Stimulated activated CD8-positive, alpha-beta memory T cell treated with anti-CD3 and anti-CD28 coated beads, Interleukin-7, amount 100 ng/mL, for 24 hours (primary cell): ENCODE data around the gene GBE1.
"Not testable (repeated sequence)": the region's sequence is repeated elsewhere in the genome, so short reads cannot be mapped to it uniquely, and the experiment has no call there.

Experiments used
- DNase-seq: peaks from one replicate; pipeline ENCODE4 v3.0.0-alpha.2; 2020; ENCODE audit warnings: low read depth

GBE1 gene

GRCh38 chr3:81753416-81754027, 7.9 kb downstream of the GBE1 start:
- no peak for DNase-seq

GRCh38 chr3:81752604-81753003, 8.8 kb downstream of the GBE1 start:
- DNase-seq = no peak

GRCh38 chr3:81749265-81749664, 12.2 kb downstream of the GBE1 start:
- DNase-seq = no peak

- not testable (repeated sequence) for DNase-seq
Observed at GRCh38 chr3:81747280-81747679, 14.2 kb downstream of the GBE1 start.

GRCh38 chr3:81744366-81744765, 17.1 kb downstream of the GBE1 start:
- no peak for DNase-seq

- DNase-seq = no peak
Observed at GRCh38 chr3:81743096-81744025, 18.1 kb downstream of the GBE1 start.

- DNase-seq = no peak
Observed at GRCh38 chr3:81742581-81742980, 18.9 kb downstream of the GBE1 start.

GRCh38 chr3:81741216-81741615, 20.2 kb downstream of the GBE1 start:
- no peak for DNase-seq

- DNase-seq = no peak
Observed at GRCh38 chr3:81740731-81741130, 20.7 kb downstream of the GBE1 start.

- DNase-seq = no peak
Observed at GRCh38 chr3:81735334-81735733, 26.1 kb downstream of the GBE1 start.

- DNase-seq = no peak
Observed at GRCh38 chr3:81734742-81735141, 26.7 kb downstream of the GBE1 start.

- no peak for DNase-seq
Observed at GRCh38 chr3:81732642-81733041, 28.8 kb downstream of the GBE1 start.

- DNase-seq = no peak
Observed at GRCh38 chr3:81728766-81729544, 32.5 kb downstream of the GBE1 start.

- no peak for DNase-seq
Observed at GRCh38 chr3:81726735-81727134, 34.7 kb downstream of the GBE1 start.

- DNase-seq = no peak
Observed at GRCh38 chr3:81726132-81726531, 35.3 kb downstream of the GBE1 start.

GRCh38 chr3:81723732-81724313, 37.6 kb downstream of the GBE1 start:
- DNase-seq = no peak

GRCh38 chr3:81718311-81718710, 43.1 kb downstream of the GBE1 start:
- DNase-seq = no peak

GRCh38 chr3:81716870-81717509, 44.5 kb downstream of the GBE1 start:
- no peak for DNase-seq

- DNase-seq = no peak
Observed at GRCh38 chr3:81713031-81713430, 48.4 kb downstream of the GBE1 start.

GRCh38 chr3:81709606-81710005, 51.8 kb downstream of the GBE1 start:
- DNase-seq = no peak

- DNase-seq = no peak
Observed at GRCh38 chr3:81707996-81708395, 53.4 kb downstream of the GBE1 start.

- no peak for DNase-seq
Observed at GRCh38 chr3:81702126-81702525, 59.3 kb downstream of the GBE1 start.
